ENCODE data around the gene GTF2I.
"Not testable (repeated sequence)": the region's sequence is repeated elsewhere in the genome, so short reads cannot be mapped to it uniquely, and the experiment has no call there.

GTF2I gene

GRCh38 chr7:74657692-74658177 lies at the start of gene GTF2I:
TSS of gene GTF2I (plus strand) at chr7:74657718. CDS start at chr7:74689129, 31,411 bp downstream.
- peak in 1 of 2 experiments; percentile 69 for DNase-seq

GRCh38 chr7:74612015-74612829 lies 45.3 kb upstream of the GTF2I start:
- no peak for DNase-seq

GRCh38 chr7:74615933-74616780 lies 41.4 kb upstream of the GTF2I start:
- no peak for DNase-seq

GRCh38 chr7:74617180-74617744 lies 40.3 kb upstream of the GTF2I start:
- peak; percentile 35 to 49 for DNase-seq

- no peak for DNase-seq
Measured at GRCh38 chr7:74619235-74619860, 38.2 kb upstream of the GTF2I start.

- no peak for DNase-seq
Measured at GRCh38 chr7:74622228-74622749, 35.2 kb upstream of the GTF2I start.

GRCh38 chr7:74623135-74623534 lies 34.4 kb upstream of the GTF2I start:
- DNase-seq = no peak

GRCh38 chr7:74625446-74625845 lies 32.1 kb upstream of the GTF2I start:
- no peak for DNase-seq

- no peak for DNase-seq
Measured at GRCh38 chr7:74627661-74628411, 29.7 kb upstream of the GTF2I start.

GRCh38 chr7:74632505-74632904 lies 25.0 kb upstream of the GTF2I start:
- DNase-seq = no peak

GRCh38 chr7:74633451-74633921 lies 24.0 kb upstream of the GTF2I start:
- no peak for DNase-seq

GRCh38 chr7:74637745-74638144 lies 19.8 kb upstream of the GTF2I start:
- no peak for DNase-seq

- peak; percentile 87 to 88 for DNase-seq
Measured at GRCh38 chr7:74650055-74650454, 7.5 kb upstream of the GTF2I start.

- DNase-seq = peak; percentile 33 to 49
Measured at GRCh38 chr7:74650493-74651132, 6.9 kb upstream of the GTF2I start.

- DNase-seq = not testable (repeated sequence)
Measured at GRCh38 chr7:74651133-74651504, 6.4 kb upstream of the GTF2I start.

GRCh38 chr7:74653686-74654181 lies 3.8 kb upstream of the GTF2I start:
- DNase-seq = no peak

- DNase-seq = no peak
Measured at GRCh38 chr7:74654811-74655210, 2.7 kb upstream of the GTF2I start.

GRCh38 chr7:74655324-74655723 lies 2.2 kb upstream of the GTF2I start:
- no peak for DNase-seq

GRCh38 chr7:74655768-74656440 lies 1.6 kb upstream of the GTF2I start:
- peak in 1 of 2 experiments; percentile 28 for DNase-seq

- DNase-seq = peak; percentile 65 to 72
Measured at GRCh38 chr7:74656441-74656836, 1.1 kb upstream of the GTF2I start.

Data from activated T-cell treated with anti-CD3 and anti-CD28 coated beads, Interleukin-2, amount 50 U/mL, for 48 hours (primary cell).